Measurements from ENCODE around the gene MATCAP1.
A peak's percentile ranks its signal among the peaks of the same experiment; 100 is the strongest.

MATCAP1 gene

DNA sequence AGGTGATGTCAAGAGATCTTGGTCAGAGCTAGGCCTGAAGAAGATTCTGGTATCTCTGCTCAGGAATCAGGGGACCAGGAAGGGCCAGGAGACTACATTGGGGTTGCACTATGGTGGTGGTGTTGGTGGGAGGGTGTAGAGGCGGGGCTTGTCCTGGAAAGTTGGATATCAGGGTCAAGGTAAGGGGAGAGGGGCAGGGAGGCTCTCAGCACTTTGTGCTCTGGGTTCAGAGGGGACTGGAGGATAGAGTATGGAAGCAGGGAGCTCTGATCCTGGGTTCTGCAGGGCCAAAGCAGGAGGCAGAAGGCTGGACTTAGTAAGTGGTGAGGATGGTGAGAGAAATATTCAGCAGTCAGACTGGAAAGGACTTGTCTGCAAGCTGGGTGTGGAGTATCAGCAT is 10.4 kb downstream of the MATCAP1 start:
- Histone ChIP-seq H3K27ac (replicated peaks) (no peak overlapping the region), H3K4me3 (replicated peaks; ENCODE audit: insufficient read depth, low read length) (no peak overlapping the region), H3K27me3 (ENCODE audit: insufficient read depth, poor library complexity, severe bottlenecking) (peaks cover 50% of the 10 kb centered on the region)
- DNase-seq (ENCODE audit: low read depth in 1 of 2, low spot score in 1 of 2): no peak
- TF ChIP-seq, protein P1, sequence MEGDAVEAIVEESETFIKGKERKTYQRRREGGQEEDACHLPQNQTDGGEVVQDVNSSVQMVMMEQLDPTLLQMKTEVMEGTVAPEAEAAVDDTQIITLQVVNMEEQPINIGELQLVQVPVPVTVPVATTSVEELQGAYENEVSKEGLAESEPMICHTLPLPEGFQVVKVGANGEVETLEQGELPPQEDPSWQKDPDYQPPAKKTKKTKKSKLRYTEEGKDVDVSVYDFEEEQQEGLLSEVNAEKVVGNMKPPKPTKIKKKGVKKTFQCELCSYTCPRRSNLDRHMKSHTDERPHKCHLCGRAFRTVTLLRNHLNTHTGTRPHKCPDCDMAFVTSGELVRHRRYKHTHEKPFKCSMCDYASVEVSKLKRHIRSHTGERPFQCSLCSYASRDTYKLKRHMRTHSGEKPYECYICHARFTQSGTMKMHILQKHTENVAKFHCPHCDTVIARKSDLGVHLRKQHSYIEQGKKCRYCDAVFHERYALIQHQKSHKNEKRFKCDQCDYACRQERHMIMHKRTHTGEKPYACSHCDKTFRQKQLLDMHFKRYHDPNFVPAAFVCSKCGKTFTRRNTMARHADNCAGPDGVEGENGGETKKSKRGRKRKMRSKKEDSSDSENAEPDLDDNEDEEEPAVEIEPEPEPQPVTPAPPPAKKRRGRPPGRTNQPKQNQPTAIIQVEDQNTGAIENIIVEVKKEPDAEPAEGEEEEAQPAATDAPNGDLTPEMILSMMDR (IDR thresholded peaks at IDR 0.05; ENCODE audit: insufficient read depth, low read length): no peak
- no peak for TF ChIP-seq SPI1 (IDR thresholded peaks at IDR 0.05; ENCODE audit: borderline replicate concordance, low read depth)

DNA sequence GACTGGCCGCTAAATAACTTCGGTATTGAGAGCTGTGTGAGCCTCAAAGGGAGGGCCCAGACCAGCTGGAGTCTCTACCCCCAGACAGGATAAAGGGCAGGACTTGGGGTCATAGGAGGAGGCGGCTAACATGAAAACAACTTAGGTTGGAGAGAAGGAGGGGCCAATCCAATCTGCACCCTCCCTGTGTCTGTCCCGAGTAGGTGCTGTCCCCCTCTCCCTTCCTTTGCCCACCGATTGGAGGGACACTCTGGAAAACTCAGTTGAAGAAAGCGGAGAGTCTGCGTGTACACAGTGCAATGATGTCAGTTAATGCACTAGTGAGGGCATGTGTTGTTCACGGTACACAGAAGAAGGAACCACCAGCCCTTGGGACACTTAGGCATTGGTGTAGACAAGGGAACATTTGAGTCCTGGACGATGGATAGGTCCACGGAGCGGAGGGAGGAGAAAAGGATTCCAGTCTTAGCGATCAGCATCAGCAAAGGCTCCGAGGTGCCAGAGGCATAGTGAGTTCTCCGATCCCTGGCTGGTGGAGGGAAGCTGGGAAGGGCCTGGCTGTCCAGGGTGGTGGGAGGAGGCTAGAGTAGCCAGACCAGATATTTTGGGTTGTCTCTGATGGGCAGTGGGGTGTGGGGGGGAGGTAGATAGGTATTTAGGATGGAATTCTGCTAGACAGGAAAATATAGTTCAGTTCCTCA is 12.7 kb downstream of the MATCAP1 start:
- peaks cover 57% of the 10 kb centered on the region for H3K27me3 ChIP-seq (ENCODE audit: insufficient read depth, poor library complexity, severe bottlenecking)
- H3K27ac ChIP-seq (replicated peaks): no peak overlapping the region
- TF ChIP-seq, protein P1 (IDR thresholded peaks at IDR 0.05; ENCODE audit: insufficient read depth, low read length): no peak
- TF ChIP-seq GABPA (IDR thresholded peaks at IDR 0.05; ENCODE audit: low read depth) (no peak), POLR2AphosphoS5 (IDR thresholded peaks at IDR 0.05; ENCODE audit: low read depth) (no peak), SPI1 (IDR thresholded peaks at IDR 0.05; ENCODE audit: borderline replicate concordance, low read depth) (no peak)
- TF ChIP-seq, protein P2, sequence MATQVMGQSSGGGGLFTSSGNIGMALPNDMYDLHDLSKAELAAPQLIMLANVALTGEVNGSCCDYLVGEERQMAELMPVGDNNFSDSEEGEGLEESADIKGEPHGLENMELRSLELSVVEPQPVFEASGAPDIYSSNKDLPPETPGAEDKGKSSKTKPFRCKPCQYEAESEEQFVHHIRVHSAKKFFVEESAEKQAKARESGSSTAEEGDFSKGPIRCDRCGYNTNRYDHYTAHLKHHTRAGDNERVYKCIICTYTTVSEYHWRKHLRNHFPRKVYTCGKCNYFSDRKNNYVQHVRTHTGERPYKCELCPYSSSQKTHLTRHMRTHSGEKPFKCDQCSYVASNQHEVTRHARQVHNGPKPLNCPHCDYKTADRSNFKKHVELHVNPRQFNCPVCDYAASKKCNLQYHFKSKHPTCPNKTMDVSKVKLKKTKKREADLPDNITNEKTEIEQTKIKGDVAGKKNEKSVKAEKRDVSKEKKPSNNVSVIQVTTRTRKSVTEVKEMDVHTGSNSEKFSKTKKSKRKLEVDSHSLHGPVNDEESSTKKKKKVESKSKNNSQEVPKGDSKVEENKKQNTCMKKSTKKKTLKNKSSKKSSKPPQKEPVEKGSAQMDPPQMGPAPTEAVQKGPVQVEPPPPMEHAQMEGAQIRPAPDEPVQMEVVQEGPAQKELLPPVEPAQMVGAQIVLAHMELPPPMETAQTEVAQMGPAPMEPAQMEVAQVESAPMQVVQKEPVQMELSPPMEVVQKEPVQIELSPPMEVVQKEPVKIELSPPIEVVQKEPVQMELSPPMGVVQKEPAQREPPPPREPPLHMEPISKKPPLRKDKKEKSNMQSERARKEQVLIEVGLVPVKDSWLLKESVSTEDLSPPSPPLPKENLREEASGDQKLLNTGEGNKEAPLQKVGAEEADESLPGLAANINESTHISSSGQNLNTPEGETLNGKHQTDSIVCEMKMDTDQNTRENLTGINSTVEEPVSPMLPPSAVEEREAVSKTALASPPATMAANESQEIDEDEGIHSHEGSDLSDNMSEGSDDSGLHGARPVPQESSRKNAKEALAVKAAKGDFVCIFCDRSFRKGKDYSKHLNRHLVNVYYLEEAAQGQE (IDR thresholded peaks at IDR 0.05; ENCODE audit: insufficient replicate concordance, low read depth): no peak
- DNase-seq (ENCODE audit: low read depth in 1 of 2, low spot score in 1 of 2): no peak
- H3K4me3 ChIP-seq (replicated peaks; ENCODE audit: insufficient read depth, low read length): no peak overlapping the region

DNA sequence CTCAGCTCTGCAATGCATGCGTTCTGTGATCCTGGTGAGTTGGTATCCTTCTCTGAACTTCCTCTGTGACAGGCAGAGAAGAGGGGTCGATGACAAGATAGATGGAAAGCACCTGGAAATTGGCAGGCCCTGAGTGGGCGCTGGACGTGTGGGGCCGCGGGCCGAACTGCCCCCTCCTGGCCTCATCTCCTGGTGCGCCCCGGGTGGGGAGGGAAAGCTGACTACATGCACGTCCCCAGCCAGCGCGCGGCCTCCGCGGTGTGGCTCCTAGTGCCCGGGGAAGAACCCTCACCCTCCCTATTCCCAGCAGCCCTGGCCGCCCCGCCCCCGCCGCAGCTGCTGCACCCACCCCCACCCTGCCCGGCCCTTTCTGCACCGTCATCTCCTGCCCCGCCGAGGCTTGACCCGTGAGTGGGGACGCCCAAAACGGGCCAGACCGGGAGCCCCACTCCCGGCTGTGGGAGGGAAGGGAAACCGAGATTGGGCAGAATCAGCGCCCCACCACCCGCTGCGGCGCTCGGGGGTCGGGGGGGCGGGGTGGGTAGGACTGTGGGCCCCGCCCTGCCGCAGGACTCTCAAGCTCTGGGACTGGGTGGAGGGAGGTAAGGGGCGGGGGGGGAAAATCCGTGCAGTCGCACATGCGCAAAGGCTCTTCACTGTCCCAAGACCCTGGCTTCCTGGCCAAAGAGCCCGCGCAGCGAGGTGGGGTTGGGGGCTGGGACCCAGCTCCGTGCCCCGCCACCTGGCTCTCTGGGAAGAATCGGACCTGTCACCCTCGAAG is 13.4 kb downstream of the MATCAP1 start, which contains the start of gene NOL3:
Gene NOL3 (plus strand): TSS at position 371 of the 781 bp plus-strand sequence.
- TF ChIP-seq SPI1 (IDR thresholded peaks at IDR 0.05; ENCODE audit: borderline replicate concordance, low read depth): no peak
- no peak for TF ChIP-seq GABPA (IDR thresholded peaks at IDR 0.05; ENCODE audit: low read depth)
- TF ChIP-seq, protein P1 (IDR thresholded peaks at IDR 0.05; ENCODE audit: insufficient read depth, low read length): no peak
- TF ChIP-seq, protein P2 (IDR thresholded peaks at IDR 0.05; ENCODE audit: insufficient replicate concordance, low read depth): no peak
- TF ChIP-seq POLR2AphosphoS5 (IDR thresholded peaks at IDR 0.05; ENCODE audit: low read depth): no peak
- Histone ChIP-seq H3K27me3 (ENCODE audit: insufficient read depth, poor library complexity, severe bottlenecking) (peaks cover 63% of the 10 kb centered on the region), H3K4me3 (replicated peaks; ENCODE audit: insufficient read depth, low read length) (peak within 1 kb of the TSS; percentile 17), H3K27ac (replicated peaks) (no peak within 1 kb of the TSS)
- no peak for DNase-seq (ENCODE audit: low read depth in 1 of 2, low spot score in 1 of 2)

All from HL-60 (cell line).